ENCODE results near the gene TRIM9.

The TRIM9 gene

GRCh38 chr14:50936016-50936340 is 158.9 kb downstream of the TRIM9 start:
- DNase-seq (ENCODE audit: low read depth in 2 of 2) = no peak

- no peak for DNase-seq (ENCODE audit: low read depth in 2 of 2)
These were observed 159.5 kb downstream of the TRIM9 start for GRCh38 chr14:50935126-50936015.

- no peak for DNase-seq (ENCODE audit: low read depth in 2 of 2)
These were observed 162.1 kb downstream of the TRIM9 start for GRCh38 chr14:50932592-50933495.

- DNase-seq (ENCODE audit: low read depth in 2 of 2) = no peak
These were observed 162.7 kb downstream of the TRIM9 start for GRCh38 chr14:50932156-50932555.

- DNase-seq (ENCODE audit: low read depth in 2 of 2) = no peak
These were observed 163.3 kb downstream of the TRIM9 start for GRCh38 chr14:50931559-50931958.

GRCh38 chr14:50929506-50929905 is 165.4 kb downstream of the TRIM9 start:
- no peak for DNase-seq (ENCODE audit: low read depth in 2 of 2)

GRCh38 chr14:50928002-50928635 is 166.8 kb downstream of the TRIM9 start:
- DNase-seq (ENCODE audit: low read depth in 2 of 2) = no peak

GRCh38 chr14:50926851-50927386 is 168.0 kb downstream of the TRIM9 start:
- DNase-seq (ENCODE audit: low read depth in 2 of 2) = no peak

Measured in fibroblast of skin of left quadriceps (primary cell).